Body of pancreas (tissue), 4 donors: ENCODE measurements around the gene SLC27A6.

Experiments used
- POLR2A ChIP-seq, 3 donors: fragments of 450-650 bp; IDR thresholded peaks; one replicate each; pipeline ENCODE4 v1.6.1; 2016; ENCODE audit warnings: antibody characterized with exemption in 3 of 3, mild to moderate bottlenecking in 2 of 3
- TF ChIP-seq, protein P1 (sequence below), 7 experiments: fragments of 450-650 bp in 4 of 7; fragments of 200-600 bp in 3 of 7; sonication (generic) in 3 of 7; IDR thresholded peaks; one replicate each; pipeline ENCODE4 v1.5.1; 2016 to 2019; ENCODE audit warnings: antibody characterized with exemption in 7 of 7

DNA sequence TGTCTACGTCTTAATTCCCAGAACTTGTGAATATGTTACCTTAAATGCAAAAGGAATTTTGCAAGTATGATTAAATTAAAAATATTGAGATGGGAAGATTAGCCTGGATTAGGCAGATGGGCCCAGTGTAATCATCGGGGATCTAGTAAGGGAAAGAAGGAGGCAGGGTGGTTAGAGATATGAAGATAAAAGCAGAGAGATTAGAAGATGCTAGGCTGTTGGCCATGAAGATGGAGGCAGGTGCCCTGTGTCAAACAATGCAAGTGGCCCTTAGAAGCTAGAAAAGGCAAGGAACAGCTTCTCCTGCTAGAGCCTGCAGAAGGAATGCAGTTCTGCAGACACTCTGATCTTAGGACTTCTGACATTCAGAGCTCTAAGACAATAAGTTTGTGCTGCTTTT lies 100.4 kb downstream of the SLC27A6 start:
- TF ChIP-seq, protein P1, sequence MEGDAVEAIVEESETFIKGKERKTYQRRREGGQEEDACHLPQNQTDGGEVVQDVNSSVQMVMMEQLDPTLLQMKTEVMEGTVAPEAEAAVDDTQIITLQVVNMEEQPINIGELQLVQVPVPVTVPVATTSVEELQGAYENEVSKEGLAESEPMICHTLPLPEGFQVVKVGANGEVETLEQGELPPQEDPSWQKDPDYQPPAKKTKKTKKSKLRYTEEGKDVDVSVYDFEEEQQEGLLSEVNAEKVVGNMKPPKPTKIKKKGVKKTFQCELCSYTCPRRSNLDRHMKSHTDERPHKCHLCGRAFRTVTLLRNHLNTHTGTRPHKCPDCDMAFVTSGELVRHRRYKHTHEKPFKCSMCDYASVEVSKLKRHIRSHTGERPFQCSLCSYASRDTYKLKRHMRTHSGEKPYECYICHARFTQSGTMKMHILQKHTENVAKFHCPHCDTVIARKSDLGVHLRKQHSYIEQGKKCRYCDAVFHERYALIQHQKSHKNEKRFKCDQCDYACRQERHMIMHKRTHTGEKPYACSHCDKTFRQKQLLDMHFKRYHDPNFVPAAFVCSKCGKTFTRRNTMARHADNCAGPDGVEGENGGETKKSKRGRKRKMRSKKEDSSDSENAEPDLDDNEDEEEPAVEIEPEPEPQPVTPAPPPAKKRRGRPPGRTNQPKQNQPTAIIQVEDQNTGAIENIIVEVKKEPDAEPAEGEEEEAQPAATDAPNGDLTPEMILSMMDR (IDR thresholded peaks at IDR 0.05) = no peak
- TF ChIP-seq POLR2A (IDR thresholded peaks at IDR 0.05) = no peak
